Keratinocyte (primary cell): ENCODE measurements around the gene ARHGAP15.

Source experiments
- EZH2 ChIP-seq: IDR thresholded peaks from one replicate; pipeline ENCODE4 v1.6.1; 2012; ENCODE audit warnings: inconsistent platforms, mild to moderate bottlenecking, low read length, moderate library complexity
- TF ChIP-seq, protein P1 (sequence below), 3 experiments: IDR thresholded peaks in 1 of 3; conservative IDR thresholded peaks in 1 of 3; optimal IDR thresholded peaks in 1 of 3; 2 replicates in 2 of 3; 3 replicates in 1 of 3; pipeline versions ENCODE3 to v1.5.1; 2011; ENCODE audit warnings: low read length in 3 of 3, mild to moderate bottlenecking in 3 of 3, moderate library complexity in 2 of 3, control low read depth in 1 of 3, inconsistent platforms in 1 of 3; ENCODE audit not compliant: insufficient read depth in 2 of 3; ENCODE audit errors: extremely low read depth in 1 of 3

DNA sequence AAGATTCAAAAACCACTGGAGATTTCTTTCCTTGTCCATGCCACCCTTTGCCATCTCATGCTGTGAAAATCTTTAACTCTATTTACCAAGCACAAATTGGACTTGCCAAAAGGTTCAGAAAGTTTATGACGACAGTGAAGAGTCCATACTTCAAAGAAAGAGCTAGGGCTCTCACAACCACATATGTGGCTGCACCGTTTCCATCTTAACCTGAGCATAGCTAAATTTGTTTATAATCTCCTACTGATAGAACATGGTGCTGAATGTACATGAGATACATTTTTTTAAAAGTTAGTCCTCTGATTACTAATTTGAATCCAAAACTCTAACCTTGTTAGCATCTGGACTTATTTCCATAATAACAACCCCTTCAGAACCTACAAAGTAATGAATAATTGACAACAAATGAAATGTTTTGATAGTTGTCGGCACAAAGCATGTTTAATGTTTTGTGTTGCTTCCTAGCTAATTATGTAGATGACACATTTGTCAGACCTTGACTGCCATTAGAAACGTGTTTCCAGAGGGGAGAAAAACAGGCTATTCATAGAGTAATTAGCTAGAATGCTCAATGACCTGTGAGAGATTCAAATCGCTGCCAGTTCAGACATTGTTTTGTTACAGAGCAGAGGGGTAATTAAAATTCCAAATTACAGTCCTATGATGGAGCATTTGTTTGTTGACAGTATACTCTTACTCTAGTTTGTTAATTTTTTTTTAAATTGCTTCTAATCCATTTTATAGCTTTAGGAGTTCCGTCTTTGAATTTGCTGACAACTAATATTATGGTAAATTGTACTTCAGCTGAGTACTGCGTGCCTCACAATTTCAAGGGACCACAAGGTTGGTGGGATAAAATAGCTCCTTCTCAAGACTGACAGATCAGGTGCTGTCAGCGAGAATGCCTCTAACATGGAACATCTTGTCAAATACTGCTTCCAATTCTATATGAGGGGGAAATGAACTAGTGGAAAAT lies 31.8 kb downstream of the ARHGAP15 start:
- no peak for TF ChIP-seq EZH2
- TF ChIP-seq, protein P1, sequence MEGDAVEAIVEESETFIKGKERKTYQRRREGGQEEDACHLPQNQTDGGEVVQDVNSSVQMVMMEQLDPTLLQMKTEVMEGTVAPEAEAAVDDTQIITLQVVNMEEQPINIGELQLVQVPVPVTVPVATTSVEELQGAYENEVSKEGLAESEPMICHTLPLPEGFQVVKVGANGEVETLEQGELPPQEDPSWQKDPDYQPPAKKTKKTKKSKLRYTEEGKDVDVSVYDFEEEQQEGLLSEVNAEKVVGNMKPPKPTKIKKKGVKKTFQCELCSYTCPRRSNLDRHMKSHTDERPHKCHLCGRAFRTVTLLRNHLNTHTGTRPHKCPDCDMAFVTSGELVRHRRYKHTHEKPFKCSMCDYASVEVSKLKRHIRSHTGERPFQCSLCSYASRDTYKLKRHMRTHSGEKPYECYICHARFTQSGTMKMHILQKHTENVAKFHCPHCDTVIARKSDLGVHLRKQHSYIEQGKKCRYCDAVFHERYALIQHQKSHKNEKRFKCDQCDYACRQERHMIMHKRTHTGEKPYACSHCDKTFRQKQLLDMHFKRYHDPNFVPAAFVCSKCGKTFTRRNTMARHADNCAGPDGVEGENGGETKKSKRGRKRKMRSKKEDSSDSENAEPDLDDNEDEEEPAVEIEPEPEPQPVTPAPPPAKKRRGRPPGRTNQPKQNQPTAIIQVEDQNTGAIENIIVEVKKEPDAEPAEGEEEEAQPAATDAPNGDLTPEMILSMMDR (optimal IDR thresholded peaks at IDR 0.05 in 1 of 3, IDR thresholded peaks at IDR 0.05 in 1 of 3, conservative IDR thresholded peaks at IDR 0.05 in 1 of 3; ENCODE audit: extremely low read depth in 1 of 3, insufficient read depth in 2 of 3, low read length in 3 of 3) = no peak
